HG02588 (cell line): ENCODE measurements around the gene PRKCQ.
"Not testable (repeated sequence)": the region's sequence is repeated elsewhere in the genome, so short reads cannot be mapped to it uniquely, and the experiment has no call there.

ENCODE experiments used
- ATAC-seq: cut with Tn5 transposase; IDR thresholded peaks from one replicate; pipeline ENCODE4 v1.9.1; 2021; ENCODE audit warnings: mild to moderate bottlenecking, moderate library complexity; ENCODE audit not compliant: unreplicated experiment

The PRKCQ gene

GRCh38 chr10:6595499-6595898 lies 15.4 kb upstream of the PRKCQ start:
- ATAC-seq, result no peak

GRCh38 chr10:6593241-6593671 lies 13.2 kb upstream of the PRKCQ start:
- ATAC-seq, result no peak

GRCh38 chr10:6592080-6592479 lies 12.0 kb upstream of the PRKCQ start:
- ATAC-seq, result no peak

- ATAC-seq, result no peak
Observed at GRCh38 chr10:6591668-6592067, 11.6 kb upstream of the PRKCQ start.

- no peak for ATAC-seq
Observed at GRCh38 chr10:6590100-6590499, 10.0 kb upstream of the PRKCQ start.

GRCh38 chr10:6589287-6590094 lies 9.4 kb upstream of the PRKCQ start:
- no peak for ATAC-seq

- no peak for ATAC-seq
Observed at GRCh38 chr10:6588845-6589244, 8.8 kb upstream of the PRKCQ start.

- ATAC-seq, result no peak
Observed at GRCh38 chr10:6588082-6588481, 8.0 kb upstream of the PRKCQ start.

- ATAC-seq, result no peak
Observed at GRCh38 chr10:6586501-6586900, 6.4 kb upstream of the PRKCQ start.

GRCh38 chr10:6583447-6583846 lies 3.4 kb upstream of the PRKCQ start:
- no peak for ATAC-seq

GRCh38 chr10:6582913-6583312 lies 2.8 kb upstream of the PRKCQ start:
- ATAC-seq, result not testable (repeated sequence)

GRCh38 chr10:6582298-6582697 lies 2.2 kb upstream of the PRKCQ start:
- no peak for ATAC-seq

GRCh38 chr10:6581778-6582228 lies 1.7 kb upstream of the PRKCQ start:
- no peak for ATAC-seq

- ATAC-seq, result not testable (repeated sequence)
Observed at GRCh38 chr10:6581223-6581622, 1.1 kb upstream of the PRKCQ start.

GRCh38 chr10:6580279-6581029 lies 378 bp upstream of the PRKCQ start:
- peak; percentile 89 for ATAC-seq

GRCh38 chr10:6579183-6579903 lies 733 bp downstream of the PRKCQ start:
- ATAC-seq, result no peak

GRCh38 chr10:6578795-6579182 lies 1.3 kb downstream of the PRKCQ start:
- ATAC-seq, result no peak

- ATAC-seq, result no peak
Observed at GRCh38 chr10:6578251-6578771, 1.8 kb downstream of the PRKCQ start.

GRCh38 chr10:6576326-6576725 lies 3.8 kb downstream of the PRKCQ start:
- ATAC-seq, result no peak

GRCh38 chr10:6574664-6575176 lies 5.4 kb downstream of the PRKCQ start:
- no peak for ATAC-seq

GRCh38 chr10:6570893-6571292 lies 9.2 kb downstream of the PRKCQ start:
- no peak for ATAC-seq
